K562 treated with DMSO at 1 percent for 24 hours (cell line): ENCODE data around the gene SAPCD1. TPM values are rescaled to one million over a fixed set of nuclear protein-coding genes. Genes with fewer than 3 reads are reported as not detected.

Experiments used
- total RNA-seq: library from RNA; unstranded; fragments of 300-600 nt; gene quantifications from 2 replicates; pipeline ENCODE4 v1.2.3, GENCODE V29; 2022; ENCODE audit warnings: low read depth; ENCODE audit not compliant: insufficient read depth

Gene SAPCD1
- total RNA-seq: 4.5 and 5.1 TPM in 2 replicates

GRCh38 chr6:31762356-31762755 lies at the start of gene SAPCD1:
Gene SAPCD1, plus strand, starts transcription at chr6:31762656. Its CDS starts 399 bp downstream, at chr6:31763055.

GRCh38 chr6:31715022-31715958 lies 47.2 kb upstream of the SAPCD1 start, which contains the start of gene LY6G6D:
Gene LY6G6D, plus strand, starts transcription at chr6:31715348. Its CDS starts 8 bp downstream, at chr6:31715356.

GRCh38 chr6:31721351-31722020 lies 41.0 kb upstream of the SAPCD1 start, which contains the start of gene LY6G6C:
Gene LY6G6C, minus strand, starts transcription at chr6:31721746. Its CDS starts 67 bp downstream, at chr6:31721679.

GRCh38 chr6:31723245-31723979 lies 39.0 kb upstream of the SAPCD1 start, which contains the start of gene MPIG6B:
Gene MPIG6B, plus strand, starts transcription at chr6:31723373. Its CDS starts 11 bp downstream, at chr6:31723384.

GRCh38 chr6:31728767-31729514 lies 33.5 kb upstream of the SAPCD1 start, which contains the start of gene DDAH2:
Gene DDAH2, minus strand, starts transcription at chr6:31729299. Its CDS starts 138 bp downstream, at chr6:31729161.

GRCh38 chr6:31736021-31736767 lies 26.3 kb upstream of the SAPCD1 start, which contains the start of gene CLIC1:
Gene CLIC1, minus strand, starts transcription at chr6:31736530. Its CDS starts 230 bp downstream, at chr6:31736300.

GRCh38 chr6:31739639-31740396 lies 22.6 kb upstream of the SAPCD1 start, which contains the start of gene MSH5:
Gene MSH5, plus strand, starts transcription at chr6:31740005. Its CDS starts 462 bp downstream, at chr6:31740467.

GRCh38 chr6:31776989-31777666 lies 14.7 kb downstream of the SAPCD1 start, which contains the start of gene VWA7:
Gene VWA7, minus strand, starts transcription at chr6:31777328. Its CDS starts 549 bp downstream, at chr6:31776779.

GRCh38 chr6:31795616-31796298 lies 33.3 kb downstream of the SAPCD1 start, which contains the start of gene VARS1:
Gene VARS1, minus strand, starts transcription at chr6:31795752. Its CDS starts 535 bp downstream, at chr6:31795217.

GRCh38 chr6:31806470-31807272 lies 44.2 kb downstream of the SAPCD1 start, which contains the start of gene LSM2:
Gene LSM2, minus strand, starts transcription at chr6:31806966. Its CDS starts 209 bp downstream, at chr6:31806757.

Other genes with a start within 250 kb of the SAPCD1 start
- gene MCCD1, start 233.7 kb upstream of the SAPCD1 start, total RNA-seq: not detected in 2 replicates
- 156 and 175 TPM in 2 replicates for gene DDX39B, start 220.7 kb upstream of the SAPCD1 start, total RNA-seq
- gene ATP6V1G2, start 216.0 kb upstream of the SAPCD1 start, total RNA-seq: not detected in 2 replicates
- gene NFKBIL1, start 215.0 kb upstream of the SAPCD1 start, total RNA-seq: 78.2 and 92.3 TPM in 2 replicates
- gene LTA, start 190.4 kb upstream of the SAPCD1 start, total RNA-seq: 0.42 TPM in 1 of 2 replicates, not detected in the other
- 0.32 and 0.80 TPM in 2 replicates for gene TNF, start 187.1 kb upstream of the SAPCD1 start, total RNA-seq
- gene LTB, start 180.2 kb upstream of the SAPCD1 start, total RNA-seq: 2.1 TPM in 1 of 2 replicates, not detected in the other
- 1.2 and 4.7 TPM in 2 replicates for gene LST1, start 176.4 kb upstream of the SAPCD1 start, total RNA-seq
- gene NCR3, start 169.7 kb upstream of the SAPCD1 start, total RNA-seq: 1.8 and 2.2 TPM in 2 replicates
- 8.9 and 11.5 TPM in 2 replicates for gene AIF1, start 147.4 kb upstream of the SAPCD1 start, total RNA-seq
- 276 and 279 TPM in 2 replicates for gene PRRC2A, start 141.9 kb upstream of the SAPCD1 start, total RNA-seq
- 470 and 501 TPM in 2 replicates for gene BAG6, start 110.0 kb upstream of the SAPCD1 start, total RNA-seq
- gene APOM, start 106.8 kb upstream of the SAPCD1 start, total RNA-seq: 5.6 and 8.4 TPM in 2 replicates
- gene C6orf47, start 101.9 kb upstream of the SAPCD1 start, total RNA-seq: 42.1 and 44.2 TPM in 2 replicates
- gene GPANK1, start 97.7 kb upstream of the SAPCD1 start, total RNA-seq: 62.9 and 68.1 TPM in 2 replicates
- gene CSNK2B, start 96.6 kb upstream of the SAPCD1 start, total RNA-seq: 569 and 630 TPM in 2 replicates
- gene LY6G5B, start 92.7 kb upstream of the SAPCD1 start, total RNA-seq: 4.5 and 6.0 TPM in 2 replicates
- gene LY6G5C, start 81.6 kb upstream of the SAPCD1 start, total RNA-seq: 0.45 TPM in 1 of 2 replicates, not detected in the other
- gene ABHD16A, start 59.3 kb upstream of the SAPCD1 start, total RNA-seq: 104 and 110 TPM in 2 replicates
- not detected in 2 replicates for gene LY6G6F, start 55.8 kb upstream of the SAPCD1 start, total RNA-seq
- gene LY6G6D, start 47.3 kb upstream of the SAPCD1 start, total RNA-seq: not detected in 2 replicates
- gene LY6G6C, start 40.9 kb upstream of the SAPCD1 start, total RNA-seq: not detected in 2 replicates
- gene MPIG6B, start 39.3 kb upstream of the SAPCD1 start, total RNA-seq: not detected in 2 replicates
- 60.3 and 69.2 TPM in 2 replicates for gene DDAH2, start 33.4 kb upstream of the SAPCD1 start, total RNA-seq
- gene CLIC1, start 26.1 kb upstream of the SAPCD1 start, total RNA-seq: 1,325 and 1,384 TPM in 2 replicates
- gene MSH5, start 22.7 kb upstream of the SAPCD1 start, total RNA-seq: 31.2 and 34.8 TPM in 2 replicates
- 5.7 and 7.6 TPM in 2 replicates for gene VWA7, start 14.7 kb downstream of the SAPCD1 start, total RNA-seq
- 128 and 134 TPM in 2 replicates for gene VARS1, start 33.1 kb downstream of the SAPCD1 start, total RNA-seq
- gene LSM2, start 44.3 kb downstream of the SAPCD1 start, total RNA-seq: 164 and 168 TPM in 2 replicates
- gene HSPA1L, start 52.6 kb downstream of the SAPCD1 start, total RNA-seq: 4.2 and 4.5 TPM in 2 replicates
- 1,066 and 1,122 TPM in 2 replicates for gene HSPA1A, start 52.9 kb downstream of the SAPCD1 start, total RNA-seq
- gene HSPA1B, start 65.1 kb downstream of the SAPCD1 start, total RNA-seq: 895 and 916 TPM in 2 replicates
- 325 and 330 TPM in 2 replicates for gene NEU1, start 100.2 kb downstream of the SAPCD1 start, total RNA-seq
- gene SLC44A4, start 116.3 kb downstream of the SAPCD1 start, total RNA-seq: 10.9 and 11.4 TPM in 2 replicates
- gene EHMT2, start 135.0 kb downstream of the SAPCD1 start, total RNA-seq: 93.8 and 95.0 TPM in 2 replicates
- gene ZBTB12, start 139.4 kb downstream of the SAPCD1 start, total RNA-seq: 8.6 and 11.4 TPM in 2 replicates
- gene C2, start 165.1 kb downstream of the SAPCD1 start, total RNA-seq: 7.2 and 10.1 TPM in 2 replicates
- 2.5 and 2.8 TPM in 2 replicates for gene CFB, start 183.4 kb downstream of the SAPCD1 start, total RNA-seq
- 120 and 122 TPM in 2 replicates for gene NELFE, start 196.3 kb downstream of the SAPCD1 start, total RNA-seq
- gene SKIC2, start 196.5 kb downstream of the SAPCD1 start, total RNA-seq: 75.7 and 86.4 TPM in 2 replicates
- 23.3 and 24.2 TPM in 2 replicates for gene DXO, start 209.5 kb downstream of the SAPCD1 start, total RNA-seq
- 4.4 and 5.0 TPM in 2 replicates for gene C4A, start 219.4 kb downstream of the SAPCD1 start, total RNA-seq